ENCODE data around the gene IFITM5. TPM values are rescaled to one million over a fixed set of nuclear protein-coding genes. Genes with fewer than 3 reads are reported as not detected.
A peak's percentile ranks its signal among the peaks of the same experiment; 100 is the strongest.

IFITM5 gene
- total RNA-seq, 1 experiment from 2014 or later = not detected

GRCh38 chr11:285021-285893 is 14.1 kb downstream of the IFITM5 start:
- peaks cover 9% of the 10 kb centered on the region for H3K23me2 ChIP-seq (ENCODE audit: insufficient read length, low read depth, low read length, poor library complexity, severe bottlenecking)
- H3K9me3 Mint-ChIP-seq = peaks cover 0 to 2% of the 10 kb centered on the region in 2 experiments; a peak in 1 of 5 replicates
- WGBS (ENCODE audit: extremely low coverage, insufficient read length, low lambda C conversion rate) = no CpG with 5 or more reads among the region's 29 CpGs
- H3K27me3 Mint-ChIP-seq (ENCODE audit: low read depth) = peaks cover 13% of the 10 kb centered on the region
- no peak overlapping the region for H3K23ac ChIP-seq (ENCODE audit: insufficient read length, low read depth, low read length)
- peak; percentile 26 for DNase-seq
- H2BK20ac ChIP-seq (ENCODE audit: low read depth, low read length, poor library complexity, severe bottlenecking) = no peak overlapping the region
- H2BK15ac ChIP-seq (ENCODE audit: low read depth, low read length) = no peak overlapping the region
- H3T11ph ChIP-seq (ENCODE audit: low read length) = no peak overlapping the region
- H3K9me3 ChIP-seq (ENCODE audit: control insufficient read depth, low read depth, low read length) = no peaks in the 10 kb centered on the region
- H2AK5ac ChIP-seq (ENCODE audit: insufficient read length, low read length) = no peak overlapping the region
- no peak for TF ChIP-seq CTCF (conservative IDR thresholded peaks at IDR 0.05)
- H3K4ac ChIP-seq (ENCODE audit: low read depth, low read length) = no peak overlapping the region
- H3K79me1 ChIP-seq (ENCODE audit: insufficient read depth, low read depth, low read length, poor library complexity, severe bottlenecking) = no peaks in the 10 kb centered on the region
- H3K4me3 Mint-ChIP-seq = no peak overlapping the region
- H4K91ac ChIP-seq (ENCODE audit: insufficient read length, low read depth, low read length) = no peak overlapping the region
- H4K5ac ChIP-seq (ENCODE audit: insufficient read length, low read depth, low read length) = no peak overlapping the region
- H3K79me2 ChIP-seq (ENCODE audit: insufficient read depth, low read length) = no peaks in the 10 kb centered on the region
- H3K27ac Mint-ChIP-seq = peak overlapping the region; percentile 25 to 68 (median 68); a peak in 4 of 7 replicates
- no peaks in the 10 kb centered on the region for H4K20me1 ChIP-seq (ENCODE audit: control insufficient read depth, insufficient read depth, insufficient read length)
- no peak overlapping the region for H2BK120ac ChIP-seq (ENCODE audit: low read depth, low read length, poor library complexity, severe bottlenecking)
- H2AFZ ChIP-seq (ENCODE audit: low read length) = no peak overlapping the region
- H3K56ac ChIP-seq (ENCODE audit: insufficient read length, low read depth, low read length) = no peak overlapping the region
- no peak overlapping the region for H3K18ac ChIP-seq (ENCODE audit: insufficient read length, low read depth, low read length)
- H3K4me1 ChIP-seq (ENCODE audit: insufficient read depth, low read length) = no peaks in the 10 kb centered on the region
- no peak overlapping the region for H3K4me2 ChIP-seq (ENCODE audit: insufficient read depth, insufficient read length, low read length)
- H3K14ac ChIP-seq (ENCODE audit: insufficient read depth, low read length) = no peak overlapping the region; the same call in 1 of the 2 replicates
- no peak overlapping the region for H4K8ac ChIP-seq (replicated peaks; ENCODE audit: insufficient read length, low read depth, low read length)
- no peak overlapping the region for H2BK12ac ChIP-seq (ENCODE audit: insufficient read length, low read depth, low read length)
- H3K4me1 Mint-ChIP-seq = peaks cover 31 to 39% of the 10 kb centered on the region in 2 experiments
- H2BK5ac ChIP-seq (ENCODE audit: insufficient read length, low read length) = no peak overlapping the region
- no peak overlapping the region for H3K27ac ChIP-seq (ENCODE audit: insufficient read length, low read depth, low read length)
- H3K36me3 Mint-ChIP-seq (ENCODE audit: insufficient read depth in 1 of 3, low read depth in 3 of 3) = no peaks in the 10 kb centered on the region; a peak in 3 of 7 replicates
- H3K27me3 ChIP-seq (ENCODE audit: insufficient read depth, low read length) = peaks cover 7% of the 10 kb centered on the region; the same call in 1 of the 2 replicates
- no peak overlapping the region for H3K9ac ChIP-seq (ENCODE audit: extremely low read depth, insufficient read length, low read length)
